Naive B cell (primary cell): Measurements from ENCODE around the gene CERKL. TPM values are rescaled to one million over a fixed set of nuclear protein-coding genes. Genes with fewer than 3 reads are reported as not detected.
"Not testable (repeated sequence)": the region's sequence is repeated elsewhere in the genome, so short reads cannot be mapped to it uniquely, and the experiment has no call there.

ENCODE experiments used
- ATAC-seq, 2 donors: fragments of 150-1000 bp; cut with Tn5 transposase; 2 replicates each; pipeline ENCODE4 v1.10.0; 2021; ENCODE audit warnings: low read depth in 2 of 2, mild to moderate bottlenecking in 2 of 2, moderate library complexity in 2 of 2
- DNase-seq: peaks from one replicate; pipeline ENCODE4 v3.0.0; 2022
- H3K27ac Mint-ChIP-seq, 6 donors: one replicate each; pipeline ENCODE4 v1.8.0; 2020 to 2022; ENCODE audit warnings: mild to moderate bottlenecking in 6 of 6, mixed read lengths in 6 of 6, moderate library complexity in 5 of 6, inconsistent platforms in 2 of 6
- H3K27me3 Mint-ChIP-seq, 3 donors: one replicate each; pipeline ENCODE4 v1.8.0; 2021 to 2022; ENCODE audit warnings: mixed read lengths in 3 of 3, mild to moderate bottlenecking in 1 of 3
- H3K36me3 Mint-ChIP-seq, 2 donors: one replicate each; pipeline ENCODE4 v1.8.0; 2020 to 2022; ENCODE audit warnings: mixed read lengths in 2 of 2, inconsistent platforms in 1 of 2, mild to moderate bottlenecking in 1 of 2
- H3K4me1 Mint-ChIP-seq, 3 donors: one replicate each; pipeline ENCODE4 v1.8.0; 2020 to 2022; ENCODE audit warnings: mixed read lengths in 3 of 3, inconsistent platforms in 1 of 3, mild to moderate bottlenecking in 1 of 3, moderate library complexity in 1 of 3
- H3K4me3 Mint-ChIP-seq, 8 donors: one replicate each; pipeline ENCODE4 v1.8.0; 2020 to 2022; ENCODE audit warnings: mild to moderate bottlenecking in 8 of 8, mixed read lengths in 8 of 8, moderate library complexity in 8 of 8, inconsistent platforms in 2 of 8
- H3K9me3 Mint-ChIP-seq, 7 donors: one replicate each; pipeline ENCODE4 v1.8.0; 2020 to 2022; ENCODE audit warnings: mixed read lengths in 7 of 7, mild to moderate bottlenecking in 5 of 7, inconsistent platforms in 2 of 7, moderate library complexity in 1 of 7
- polyA plus RNA-seq, 6 donors: library from polyadenylated mRNA; unstranded; fragments of 300-500 nt; fragmentation: Illumina TruSeq; gene quantifications; one replicate each; pipeline ENCODE4 v1.2.3, GENCODE V29; 2021; ENCODE audit warnings: low read depth in 6 of 6

Gene CERKL, protein sequence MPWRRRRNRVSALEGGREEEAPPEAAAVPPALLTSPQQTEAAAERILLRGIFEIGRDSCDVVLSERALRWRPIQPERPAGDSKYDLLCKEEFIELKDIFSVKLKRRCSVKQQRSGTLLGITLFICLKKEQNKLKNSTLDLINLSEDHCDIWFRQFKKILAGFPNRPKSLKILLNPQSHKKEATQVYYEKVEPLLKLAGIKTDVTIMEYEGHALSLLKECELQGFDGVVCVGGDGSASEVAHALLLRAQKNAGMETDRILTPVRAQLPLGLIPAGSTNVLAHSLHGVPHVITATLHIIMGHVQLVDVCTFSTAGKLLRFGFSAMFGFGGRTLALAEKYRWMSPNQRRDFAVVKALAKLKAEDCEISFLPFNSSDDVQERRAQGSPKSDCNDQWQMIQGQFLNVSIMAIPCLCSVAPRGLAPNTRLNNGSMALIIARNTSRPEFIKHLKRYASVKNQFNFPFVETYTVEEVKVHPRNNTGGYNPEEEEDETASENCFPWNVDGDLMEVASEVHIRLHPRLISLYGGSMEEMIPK
- polyA plus RNA-seq: 10 to 100 TPM; 14.8 to 24.5 (median 19.6) TPM

DNA sequence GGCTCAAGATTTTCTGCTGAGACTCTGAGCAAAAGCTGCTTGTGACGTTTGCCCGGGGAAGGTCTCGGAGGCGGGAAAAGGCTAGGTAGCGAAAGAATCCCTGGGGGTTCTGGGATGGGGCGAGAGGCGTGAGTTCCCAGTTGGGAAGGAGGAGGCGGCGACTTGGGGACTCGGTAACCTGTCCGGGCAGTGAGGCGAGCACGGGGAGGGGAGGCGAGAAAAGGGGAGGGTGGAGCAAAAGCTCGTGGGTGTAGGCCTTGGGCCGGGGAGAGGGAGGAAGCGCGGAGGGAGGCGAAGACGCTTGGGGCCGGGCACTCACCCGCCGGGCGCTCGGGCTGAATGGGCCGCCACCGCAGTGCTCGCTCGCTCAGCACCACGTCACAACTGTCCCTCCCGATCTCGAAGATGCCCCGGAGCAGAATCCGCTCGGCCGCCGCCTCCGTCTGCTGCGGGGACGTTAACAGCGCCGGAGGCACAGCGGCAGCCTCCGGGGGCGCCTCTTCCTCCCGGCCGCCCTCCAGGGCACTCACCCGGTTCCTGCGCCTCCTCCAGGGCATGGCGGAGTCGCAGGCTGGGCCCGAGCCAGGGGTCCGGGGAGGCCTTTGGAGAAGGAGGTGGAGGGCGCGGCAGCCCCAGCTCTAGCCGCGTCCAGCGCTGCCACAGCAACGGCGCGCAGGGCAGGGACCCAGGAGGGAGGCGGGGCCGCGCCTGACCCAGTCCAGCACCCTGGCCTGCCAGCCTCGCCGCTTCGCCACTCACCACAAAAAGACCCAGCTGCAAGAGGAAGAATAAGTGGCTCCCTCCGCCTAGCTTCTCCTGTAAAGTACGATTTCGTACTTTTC lies at the start of gene CERKL:
Gene CERKL, minus strand, starts transcription at position 656 of the 842 bp plus-strand sequence. Its CDS starts 99 bp downstream, at position 557.
- Mint-ChIP-seq H3K4me3 (peak within 1 kb of the TSS; percentile 77 to 94 (median 90)), H3K9me3 (peaks cover 0 to 3% (median 0%) of the 10 kb centered on the region in 7 donors), H3K36me3 (no peaks in the 10 kb centered on the region), H3K27ac (peak within 1 kb of the TSS in 2 of 6 donors; percentile 55 to 76), H3K4me1 (peaks cover 10 to 13% (median 12%) of the 10 kb centered on the region in 3 donors), H3K27me3 (peaks cover 54 to 83% (median 61%) of the 10 kb centered on the region in 3 donors)
- peak; percentile 65 to 73 for ATAC-seq
- no peak for DNase-seq

DNA sequence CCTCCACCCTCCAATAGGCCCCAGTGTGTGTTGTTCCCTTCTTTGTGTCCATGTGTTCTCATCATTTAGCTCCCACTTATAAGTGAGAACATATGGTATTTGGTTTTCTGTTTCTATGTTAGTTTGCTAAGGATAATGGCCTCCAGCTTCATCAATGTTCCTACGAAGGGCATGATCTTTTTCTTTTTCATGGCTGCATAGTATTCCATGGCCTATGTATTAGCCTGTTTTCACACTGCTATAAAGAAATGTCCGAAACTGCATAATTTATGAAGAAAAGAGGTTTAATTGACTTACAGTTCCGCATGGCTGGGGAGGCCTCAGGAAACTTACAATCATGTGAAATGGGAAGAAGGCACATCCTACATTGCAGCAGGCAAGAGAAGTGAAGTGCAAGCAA lies 45.6 kb upstream of the CERKL start:
- peaks cover 0 to 15% of the 10 kb centered on the region in 2 donors for H3K36me3 Mint-ChIP-seq
- not testable (repeated sequence) for ATAC-seq

DNA sequence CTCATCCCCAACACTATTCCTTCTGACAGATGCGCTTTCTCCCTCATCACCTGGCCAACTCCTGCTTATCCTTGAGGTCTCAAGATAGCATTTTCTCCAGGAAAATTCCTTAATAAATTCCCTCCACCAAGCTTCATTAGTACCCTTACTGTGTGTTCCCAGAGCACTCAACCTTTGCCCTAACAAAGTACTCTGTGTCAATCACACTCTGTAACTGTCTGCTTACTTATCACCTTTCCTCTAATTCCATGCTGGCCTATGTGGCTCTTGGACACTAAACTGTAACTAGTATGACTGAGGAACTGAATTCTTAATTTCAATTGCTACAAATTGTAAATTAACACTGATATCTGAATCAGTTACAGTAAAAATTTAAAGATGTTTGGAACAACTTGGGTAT lies 41.3 kb upstream of the CERKL start:
- H3K4me3 Mint-ChIP-seq: no peak overlapping the region
- DNase-seq (no peak), ATAC-seq (no peak)
- no peaks in the 10 kb centered on the region for H3K36me3 Mint-ChIP-seq
- H3K27me3 Mint-ChIP-seq: peaks cover 23 to 43% (median 26%) of the 10 kb centered on the region in 3 donors
- H3K27ac Mint-ChIP-seq: no peak overlapping the region
- peaks cover 0 to 12% (median 8%) of the 10 kb centered on the region in 7 donors for H3K9me3 Mint-ChIP-seq
- peaks cover 3 to 6% (median 5%) of the 10 kb centered on the region in 3 donors for H3K4me1 Mint-ChIP-seq

More for the DNA sequence above, 45.6 kb upstream of the CERKL start:
- H3K9me3 Mint-ChIP-seq: peaks cover 0 to 27% (median 10%) of the 10 kb centered on the region in 7 donors
- not testable (repeated sequence) for H3K27ac Mint-ChIP-seq, DNase-seq, H3K4me1 Mint-ChIP-seq, H3K4me3 Mint-ChIP-seq
- peaks cover 7 to 20% (median 8%) of the 10 kb centered on the region in 3 donors for H3K27me3 Mint-ChIP-seq

DNA sequence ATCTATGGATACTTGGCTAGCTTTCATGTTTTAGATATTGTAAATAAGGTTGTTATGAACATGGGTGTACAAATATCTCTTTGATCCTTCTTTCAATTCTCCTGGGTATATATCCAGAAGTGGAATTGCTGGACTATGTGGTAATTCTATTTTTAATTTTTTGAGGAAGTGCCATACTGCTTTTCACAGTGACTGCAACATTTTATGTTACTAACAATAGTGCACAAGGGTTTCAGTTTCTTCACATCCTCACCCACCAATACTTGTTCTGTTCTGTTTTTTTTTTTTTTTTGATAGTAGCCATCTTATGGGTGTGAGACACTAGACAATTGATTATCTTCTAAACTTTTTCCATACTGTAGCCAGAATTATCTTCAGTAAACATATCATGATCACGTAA lies 40.7 kb upstream of the CERKL start:
- ATAC-seq (no peak), DNase-seq (no peak)
- Mint-ChIP-seq H3K9me3 (peaks cover 0 to 6% (median 3%) of the 10 kb centered on the region in 7 donors), H3K4me1 (peaks cover 3 to 6% (median 5%) of the 10 kb centered on the region in 3 donors), H3K27me3 (peaks cover 26 to 43% (median 29%) of the 10 kb centered on the region in 3 donors), H3K27ac (no peak overlapping the region), H3K4me3 (no peak overlapping the region), H3K36me3 (no peaks in the 10 kb centered on the region)

DNA sequence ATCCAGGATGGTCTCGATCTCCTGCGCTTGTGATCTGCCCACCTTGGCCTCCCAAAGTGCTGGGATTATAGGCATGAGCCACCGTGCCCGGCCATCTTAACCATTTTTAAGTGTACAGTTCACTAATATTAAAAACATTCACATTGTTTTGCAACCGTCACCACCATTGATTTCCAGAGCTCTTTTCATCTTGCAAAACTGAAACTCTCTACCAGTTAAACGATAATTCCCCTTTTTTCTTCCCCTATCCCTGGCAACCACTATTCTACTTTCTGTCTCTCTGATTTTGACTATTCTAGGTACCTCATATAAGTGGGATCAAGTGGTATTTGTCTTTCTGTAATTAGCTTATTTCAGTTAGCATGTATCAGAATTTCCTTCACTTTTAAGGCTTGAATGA lies 40.2 kb upstream of the CERKL start:
- H3K27ac Mint-ChIP-seq: no peak overlapping the region
- peaks cover 3 to 6% (median 5%) of the 10 kb centered on the region in 3 donors for H3K4me1 Mint-ChIP-seq
- peaks cover 26 to 45% (median 29%) of the 10 kb centered on the region in 3 donors for H3K27me3 Mint-ChIP-seq
- DNase-seq (no peak), ATAC-seq (no peak)
- H3K36me3 Mint-ChIP-seq: no peaks in the 10 kb centered on the region
- H3K9me3 Mint-ChIP-seq: peaks cover 0 to 1% (median 0%) of the 10 kb centered on the region in 7 donors
- no peak overlapping the region for H3K4me3 Mint-ChIP-seq

DNA sequence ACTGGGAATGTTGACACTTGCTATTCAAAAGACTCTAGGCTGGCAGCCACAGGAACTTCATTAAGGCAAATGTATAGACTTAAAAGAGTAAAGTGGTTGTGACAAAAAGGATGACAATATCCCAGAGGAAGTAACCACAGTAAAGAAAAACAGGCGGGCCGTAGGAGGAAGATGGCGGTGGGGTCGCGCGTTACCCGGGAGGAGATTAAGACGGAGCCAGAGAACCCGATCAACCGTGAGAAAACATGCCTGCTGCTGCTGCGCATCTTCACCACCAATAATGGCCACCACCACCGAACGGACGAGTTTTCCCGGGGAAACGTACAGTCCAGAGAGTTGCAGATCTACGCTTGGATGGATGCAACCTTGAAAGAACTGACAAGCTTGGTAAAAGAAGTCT lies 37.4 kb upstream of the CERKL start:
- Mint-ChIP-seq H3K27me3 (peaks cover 38 to 47% (median 39%) of the 10 kb centered on the region in 3 donors), H3K9me3 (no peaks in the 10 kb centered on the region), H3K27ac (no peak overlapping the region), H3K4me1 (peaks cover 3 to 6% (median 5%) of the 10 kb centered on the region in 3 donors), H3K36me3 (no peaks in the 10 kb centered on the region), H3K4me3 (no peak overlapping the region)
- DNase-seq (no peak), ATAC-seq (no peak)

DNA sequence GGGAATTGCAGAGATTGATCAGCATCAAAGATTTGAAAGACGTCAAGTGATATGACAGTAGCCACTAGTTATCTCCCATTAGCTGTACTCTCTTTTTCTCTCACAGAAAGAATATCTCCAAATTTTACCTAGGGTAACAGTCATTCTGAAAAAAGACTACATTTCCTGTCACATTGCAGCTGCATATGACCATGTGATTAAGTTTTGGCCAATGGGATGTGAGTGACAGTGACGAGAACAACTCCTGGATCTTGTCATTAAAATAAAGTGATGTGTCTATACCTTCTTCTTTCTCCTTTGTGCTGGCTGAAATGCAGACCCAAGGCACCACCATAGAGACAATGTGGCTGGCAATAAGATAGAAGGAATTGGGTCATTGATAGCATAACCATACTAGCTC lies 34.0 kb upstream of the CERKL start:
- Mint-ChIP-seq H3K27ac (no peak overlapping the region), H3K4me3 (no peak overlapping the region), H3K36me3 (no peaks in the 10 kb centered on the region), H3K9me3 (peaks cover 0 to 3% (median 0%) of the 10 kb centered on the region in 7 donors), H3K27me3 (peaks cover 38 to 52% (median 43%) of the 10 kb centered on the region in 3 donors), H3K4me1 (peaks cover 0 to 5% (median 0%) of the 10 kb centered on the region in 3 donors)
- no peak for DNase-seq
- no peak for ATAC-seq

DNA sequence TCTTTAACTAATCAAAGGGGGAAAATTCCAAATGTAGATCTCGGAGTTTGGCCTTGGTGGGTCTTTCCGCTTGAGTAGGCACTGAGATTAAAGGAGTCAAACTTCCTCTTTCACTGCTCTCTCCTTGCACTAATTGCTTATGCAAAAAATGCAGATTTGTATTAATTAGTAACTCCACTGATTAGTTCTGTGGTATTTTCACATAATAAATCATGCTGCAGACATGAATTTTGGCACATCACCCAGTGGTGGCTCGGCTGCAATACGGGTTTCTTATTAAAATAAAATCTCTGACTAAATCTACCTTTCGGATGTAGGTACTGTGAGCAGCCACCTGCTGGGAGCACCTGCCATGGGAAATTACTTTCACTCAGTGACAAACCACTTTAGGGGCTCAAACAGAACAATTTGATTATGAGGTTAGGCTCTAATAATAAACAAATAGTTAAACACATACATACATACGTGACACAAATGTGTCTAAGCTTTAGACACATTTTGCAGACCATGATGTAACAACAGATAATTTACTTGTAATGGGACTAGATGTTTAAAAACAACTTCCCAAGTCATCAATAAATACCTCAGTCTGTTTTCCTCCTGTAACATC lies 29.8 kb upstream of the CERKL start:
- H3K4me3 Mint-ChIP-seq: peak overlapping the region in 1 of 8 donors; percentile 16
- H3K4me1 Mint-ChIP-seq: peaks cover 24 to 37% (median 35%) of the 10 kb centered on the region in 3 donors
- H3K36me3 Mint-ChIP-seq: peaks cover 0 to 12% of the 10 kb centered on the region in 2 donors
- H3K9me3 Mint-ChIP-seq: peaks cover 2 to 9% (median 4%) of the 10 kb centered on the region in 7 donors
- peak in 1 of 2 donors; percentile 17 for ATAC-seq
- no peak for DNase-seq
- no peak overlapping the region for H3K27ac Mint-ChIP-seq
- peaks cover 63 to 74% (median 73%) of the 10 kb centered on the region in 3 donors for H3K27me3 Mint-ChIP-seq

DNA sequence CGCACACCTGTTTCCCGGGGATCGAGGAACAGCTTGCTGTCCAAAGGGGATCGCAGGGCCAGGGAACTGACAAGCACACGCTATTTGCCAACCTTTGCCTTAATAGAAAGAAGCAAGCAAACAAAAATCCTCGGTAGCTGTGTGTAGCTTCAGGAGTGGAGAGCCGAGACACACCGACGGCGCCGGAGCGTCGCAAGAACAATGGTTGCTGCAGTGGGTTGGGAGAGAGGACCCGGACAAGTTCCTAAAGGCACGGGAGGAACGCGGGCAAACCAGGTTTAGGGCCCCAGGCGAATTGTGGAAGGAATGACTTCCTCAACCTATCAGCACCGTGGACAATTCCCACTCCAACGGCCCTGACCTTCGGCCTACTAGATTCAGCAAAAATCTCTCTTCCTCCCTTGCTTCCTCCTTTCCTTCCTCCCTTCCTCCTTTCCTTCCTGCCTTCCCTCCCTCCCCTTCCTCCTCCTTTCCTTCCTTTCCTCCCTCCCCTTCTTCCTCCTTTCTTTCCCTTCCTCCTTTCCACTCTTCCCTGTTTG lies 28.3 kb upstream of the CERKL start:
- H3K4me1 Mint-ChIP-seq: peaks cover 34 to 52% (median 49%) of the 10 kb centered on the region in 3 donors
- peak overlapping the region in 1 of 6 donors; percentile 10 for H3K27ac Mint-ChIP-seq

DNA sequence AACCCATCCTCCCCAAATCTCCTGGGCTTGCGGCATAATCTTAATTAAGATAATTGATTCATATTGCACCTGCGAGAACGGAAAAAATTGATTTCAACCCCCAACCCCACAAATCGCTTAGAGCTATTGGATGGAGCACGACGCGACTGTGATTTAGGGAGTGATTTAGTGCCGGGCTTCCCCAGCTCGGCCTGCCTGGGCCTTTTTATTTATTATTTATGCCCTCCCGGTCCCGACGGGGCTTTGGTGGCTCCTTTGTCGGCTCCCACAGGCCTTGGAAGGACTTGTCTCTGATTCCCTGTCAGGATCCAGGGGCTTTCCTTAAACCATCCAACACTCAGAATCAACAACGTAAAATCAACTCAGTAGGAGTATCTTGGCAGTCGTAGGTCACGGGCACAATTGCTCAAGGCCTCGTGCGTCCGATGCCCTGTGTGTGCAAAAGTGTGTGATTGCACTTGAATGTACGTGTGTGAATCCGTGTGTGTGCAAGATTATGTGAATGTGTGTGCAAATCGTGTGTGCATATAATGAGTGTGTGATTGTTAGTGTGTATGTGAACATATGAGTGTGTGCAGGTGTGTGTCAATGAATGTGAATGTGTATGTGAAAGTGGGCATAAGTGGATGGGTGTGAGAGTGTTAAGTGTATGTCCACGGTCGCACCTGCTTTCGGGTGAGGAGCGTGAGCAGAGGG lies 27.7 kb upstream of the CERKL start:
- Mint-ChIP-seq H3K4me3 (peak overlapping the region; percentile 2 to 69 (median 37)), H3K9me3 (peaks cover 5 to 22% (median 7%) of the 10 kb centered on the region in 7 donors), H3K27me3 (peaks cover 77 to 81% (median 80%) of the 10 kb centered on the region in 3 donors), H3K4me1 (peaks cover 38 to 53% (median 49%) of the 10 kb centered on the region in 3 donors), H3K36me3 (peaks cover 5 to 26% of the 10 kb centered on the region in 2 donors), H3K27ac (peak overlapping the region in 3 of 6 donors; percentile 0 to 11 (median 2))
- no peak for ATAC-seq
- DNase-seq: no peak

More for the DNA sequence above, 28.3 kb upstream of the CERKL start:
- DNase-seq (no peak), ATAC-seq (no peak)
- H3K27me3 Mint-ChIP-seq: peaks cover 77 to 79% (median 78%) of the 10 kb centered on the region in 3 donors
- H3K9me3 Mint-ChIP-seq: peaks cover 2 to 16% (median 7%) of the 10 kb centered on the region in 7 donors
- H3K4me3 Mint-ChIP-seq: peak overlapping the region in 6 of 8 donors; percentile 2 to 78 (median 29)
- peaks cover 5 to 21% of the 10 kb centered on the region in 2 donors for H3K36me3 Mint-ChIP-seq

DNA sequence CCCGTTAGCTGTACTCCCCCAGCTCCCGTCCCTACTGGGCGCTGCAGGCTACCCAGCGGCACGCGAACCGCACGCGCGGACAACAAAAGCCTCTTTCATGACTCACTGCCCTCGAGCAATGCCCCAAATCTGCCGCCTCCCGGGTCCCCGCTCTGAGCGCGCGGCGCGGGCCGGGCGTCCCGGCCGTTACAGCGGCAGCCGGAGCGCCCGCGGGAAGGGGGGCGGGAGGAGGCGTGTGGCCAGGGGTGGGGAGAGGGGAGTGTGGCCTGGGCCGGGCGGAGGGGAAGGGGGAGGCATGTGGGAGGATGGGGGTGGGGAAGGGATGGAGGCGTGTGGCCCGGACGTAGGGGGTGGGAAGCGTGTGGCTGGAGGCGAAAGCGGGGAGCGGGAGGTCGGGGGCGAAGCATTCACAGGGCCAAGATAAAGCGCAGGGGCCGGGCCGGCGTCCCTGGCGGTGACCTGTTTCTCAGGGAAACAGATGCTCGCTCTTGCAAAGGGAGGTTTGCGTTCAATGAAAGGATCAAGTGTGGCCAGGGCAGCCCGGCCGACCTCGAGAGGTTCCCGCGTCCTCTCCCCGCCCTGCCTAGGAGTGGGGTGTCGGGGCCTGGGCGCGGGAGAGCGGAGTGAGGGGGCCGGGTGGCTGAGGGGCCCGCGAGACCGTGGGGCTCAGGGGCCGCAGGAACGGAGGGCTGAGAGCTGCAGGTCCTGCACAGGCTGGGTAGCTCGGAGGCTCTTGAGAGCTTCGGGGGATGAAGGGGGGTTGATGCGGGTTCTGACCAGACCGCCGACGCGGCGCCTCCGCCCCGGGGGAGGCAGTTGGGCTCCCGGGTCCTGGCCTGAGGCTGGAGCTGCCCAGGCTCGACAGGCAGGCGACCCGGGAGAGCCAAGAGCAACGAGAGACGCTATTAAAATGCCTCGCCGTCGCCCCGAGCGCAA lies 26.9 kb upstream of the CERKL start:
- ATAC-seq (no peak), DNase-seq (no peak)
- Mint-ChIP-seq H3K9me3 (peaks cover 9 to 30% (median 10%) of the 10 kb centered on the region in 7 donors), H3K36me3 (peaks cover 13 to 34% of the 10 kb centered on the region in 2 donors), H3K4me1 (peaks cover 38 to 60% (median 50%) of the 10 kb centered on the region in 3 donors), H3K27ac (peak overlapping the region in 4 of 6 donors; percentile 11 to 57 (median 36)), H3K27me3 (peaks cover 78 to 82% (median 81%) of the 10 kb centered on the region in 3 donors), H3K4me3 (peak overlapping the region; percentile 60 to 88 (median 80))
